CD14-positive monocyte (primary cell): ENCODE measurements around the gene NDUFV3. TPM values are rescaled to one million over a fixed set of nuclear protein-coding genes. Genes with fewer than 3 reads are reported as not detected.
"Not testable (repeated sequence)": the region's sequence is repeated elsewhere in the genome, so short reads cannot be mapped to it uniquely, and the experiment has no call there.

ENCODE experiments used
- DNase-seq, 3 donors: peaks; one replicate each; pipeline ENCODE4 v3.0.0-alpha.2; 2011 to 2022
- H2AFZ ChIP-seq: 2 replicates; pipeline ENCODE4 v1.6.0; 2012; ENCODE audit warnings: mild to moderate bottlenecking, low read depth, low read length, inconsistent platforms; ENCODE audit not compliant: insufficient read depth, poor library complexity, severe bottlenecking
- H3K27ac ChIP-seq, 2 donors: 1 replicate in 1 of 2; 2 replicates in 1 of 2; pipeline ENCODE4 v1.5.1; 2012 to 2013; ENCODE audit warnings: low read length in 2 of 2, control low read depth in 1 of 2, inconsistent platforms in 1 of 2, low read depth in 1 of 2, mild to moderate bottlenecking in 1 of 2
- H3K27me3 ChIP-seq, 2 donors: one replicate each; pipeline versions ENCODE4 v1.6.0 to v1.6.1; 2011 to 2013; ENCODE audit warnings: low read length in 2 of 2; ENCODE audit not compliant: control insufficient read depth in 2 of 2, insufficient read depth in 2 of 2
- H3K36me3 ChIP-seq, 2 donors: replicated peaks in 1 of 2; 1 replicate in 1 of 2; 2 replicates in 1 of 2; pipeline versions ENCODE4 v1.5.1 to v1.6.1; 2012 to 2013; ENCODE audit warnings: low read length in 2 of 2, control low read depth in 1 of 2, inconsistent platforms in 1 of 2, mild to moderate bottlenecking in 1 of 2; ENCODE audit not compliant: insufficient read depth in 2 of 2, control insufficient read depth in 1 of 2
- H3K4me1 ChIP-seq, 2 donors: 1 replicate in 1 of 2; 2 replicates in 1 of 2; pipeline versions ENCODE4 v1.5.1 to v1.6.1; 2012 to 2013; ENCODE audit warnings: low read length in 2 of 2, control low read depth in 1 of 2, inconsistent platforms in 1 of 2, mild to moderate bottlenecking in 1 of 2, moderate library complexity in 1 of 2; ENCODE audit not compliant: insufficient read depth in 2 of 2, control insufficient read depth in 1 of 2
- H3K4me2 ChIP-seq: replicated peaks from 2 replicates; pipeline ENCODE3; 2012; ENCODE audit warnings: low read length, moderate library complexity, mild to moderate bottlenecking; ENCODE audit not compliant: poor library complexity, severe bottlenecking; ENCODE audit errors: extremely low read depth
- H3K4me3 ChIP-seq, 3 experiments: fragments of 200-600 bp in 1 of 3; sonication (generic) in 1 of 3; replicated peaks in 1 of 3; 1 replicate in 2 of 3; 2 replicates in 1 of 3; pipeline ENCODE4 v1.5.1; 2011 to 2013; ENCODE audit warnings: low read length in 3 of 3, mild to moderate bottlenecking in 3 of 3, control low read depth in 2 of 3, low read depth in 2 of 3, inconsistent platforms in 1 of 3, moderate library complexity in 1 of 3
- H3K79me2 ChIP-seq: 2 replicates; pipeline ENCODE4 v1.6.0; 2012; ENCODE audit warnings: mild to moderate bottlenecking, control low read depth, inconsistent platforms, low read length, moderate library complexity; ENCODE audit not compliant: insufficient read depth
- H3K9ac ChIP-seq: 2 replicates; pipeline ENCODE4 v1.6.0; 2017; ENCODE audit warnings: low read length, mild to moderate bottlenecking; ENCODE audit not compliant: insufficient read depth, poor library complexity, severe bottlenecking
- H3K9me3 ChIP-seq, 2 donors: replicated peaks in 1 of 2; 1 replicate in 1 of 2; 2 replicates in 1 of 2; pipeline versions ENCODE4 v1.5.1 to v1.6.1; 2012 to 2013; ENCODE audit warnings: low read length in 2 of 2, control low read depth in 1 of 2; ENCODE audit not compliant: control insufficient read depth in 1 of 2, insufficient read depth in 1 of 2
- H4K20me1 ChIP-seq: 2 replicates; pipeline ENCODE4 v1.6.0; 2012; ENCODE audit warnings: mild to moderate bottlenecking, low read length, control low read depth, moderate library complexity; ENCODE audit not compliant: insufficient read depth
- H3K27ac Mint-ChIP-seq, 7 donors: one replicate each; pipeline ENCODE4 v1.8.0; 2020; ENCODE audit warnings: mild to moderate bottlenecking in 7 of 7, mixed read lengths in 7 of 7, moderate library complexity in 6 of 7, inconsistent platforms in 2 of 7
- H3K27me3 Mint-ChIP-seq, 3 donors: one replicate each; pipeline ENCODE4 v1.8.0; 2021 to 2022; ENCODE audit warnings: low read depth in 3 of 3, mild to moderate bottlenecking in 3 of 3, mixed read lengths in 3 of 3, moderate library complexity in 3 of 3, inconsistent platforms in 1 of 3
- H3K36me3 Mint-ChIP-seq, 2 donors: one replicate each; pipeline ENCODE4 v1.8.0; 2020; ENCODE audit warnings: mixed read lengths in 2 of 2, inconsistent platforms in 1 of 2, mild to moderate bottlenecking in 1 of 2
- H3K4me1 Mint-ChIP-seq: one replicate; pipeline ENCODE4 v1.8.0; 2020; ENCODE audit warnings: mild to moderate bottlenecking, mixed read lengths
- H3K4me3 Mint-ChIP-seq, 2 donors: one replicate each; pipeline ENCODE4 v1.8.0; 2020; ENCODE audit warnings: mild to moderate bottlenecking in 2 of 2, mixed read lengths in 2 of 2, moderate library complexity in 1 of 2
- H3K9me3 Mint-ChIP-seq, 7 donors: one replicate each; pipeline ENCODE4 v1.8.0; 2020 to 2022; ENCODE audit warnings: mixed read lengths in 7 of 7, mild to moderate bottlenecking in 6 of 7, moderate library complexity in 6 of 7, inconsistent platforms in 2 of 7
- CTCF ChIP-seq: fragments of 200-600 bp; IDR thresholded peaks from one replicate; pipeline ENCODE4 v1.8.0; 2022; ENCODE audit warnings: antibody characterized with exemption, mild to moderate bottlenecking
- WGBS: methylation state at CpG from one replicate; pipeline ENCODE4 v1.1.5; 2013; ENCODE audit warnings: missing lambda C conversion rate; ENCODE audit not compliant: insufficient coverage; 5-methylcytosine and 5-hydroxymethylcytosine counted together
- intact Hi-C, 2 donors: fragments of 100-400 bp; cut with micrococcal nuclease; formaldehyde crosslinking; loops; one replicate each; pipeline versions ENCODE4 v1.15.0 to v1.15.1; 2023
- polyA plus RNA-seq, 3 donors: library from polyadenylated mRNA; depleted of rRNA in 1 of 3; unstranded in 2 of 3; stranded (reverse) in 1 of 3; fragments of 300-500 nt in 2 of 3; fragments of >200 nt in 1 of 3; fragmentation: Illumina TruSeq in 2 of 3; gene quantifications; 1 replicate in 2 of 3; 2 replicates in 1 of 3; pipeline ENCODE4 v1.2.3, GENCODE V29; 2012 to 2021

The NDUFV3 gene
- polyA plus RNA-seq, 3 donors, result 18.2 to 35.5 (median 28.0) TPM

GRCh38 chr21:42929969-42930368 is 36.9 kb downstream of the NDUFV3 start:
- H3K4me2 ChIP-seq, result no peak overlapping the region
- H3K4me3 ChIP-seq, result no peak overlapping the region
- Mint-ChIP-seq H3K9me3 (no peaks in the 10 kb centered on the region), H3K36me3 (no peaks in the 10 kb centered on the region), H3K27ac (no peak overlapping the region), H3K27me3 (peaks cover 0 to 2% (median 0%) of the 10 kb centered on the region in 3 donors), H3K4me1 (no peaks in the 10 kb centered on the region), H3K4me3 (no peak overlapping the region)
- TF ChIP-seq CTCF, result no peak
- WGBS, result 92% methylated on average over 2 of the region's 3 CpGs
- no peaks in the 10 kb centered on the region for H4K20me1 ChIP-seq
- no peak overlapping the region for H3K9ac ChIP-seq
- no peaks in the 10 kb centered on the region for H3K4me1 ChIP-seq
- H3K79me2 ChIP-seq, result no peaks in the 10 kb centered on the region
- H2AFZ ChIP-seq, result no peak overlapping the region
- no peak overlapping the region for H3K27ac ChIP-seq
- no peaks in the 10 kb centered on the region for H3K36me3 ChIP-seq
- no peaks in the 10 kb centered on the region for H3K9me3 ChIP-seq
- H3K27me3 ChIP-seq, result no peaks in the 10 kb centered on the region
- DNase-seq, result no peak
- intact Hi-C loops, result loop anchor here in 1 of 2 donors (10.0 kb wide), 1 partner anchor 715 kb away; no protein-coding TSS in a partner anchor

GRCh38 chr21:42931560-42932235 is 38.6 kb downstream of the NDUFV3 start:
- no peak for DNase-seq
- no peak overlapping the region for H3K4me3 Mint-ChIP-seq
- H3K27me3 Mint-ChIP-seq, result peaks cover 0 to 2% (median 0%) of the 10 kb centered on the region in 3 donors

GRCh38 chr21:42932378-42933136 is 39.4 kb downstream of the NDUFV3 start:
- H3K27me3 Mint-ChIP-seq, DNase-seq: not testable (repeated sequence)
- WGBS, result 98% methylated on average over 14 of the region's 16 CpGs

More at GRCh38 chr21:42931560-42932235, 38.6 kb downstream of the NDUFV3 start:
- H4K20me1 ChIP-seq, result no peaks in the 10 kb centered on the region
- no peaks in the 10 kb centered on the region for H3K36me3 ChIP-seq
- Mint-ChIP-seq H3K27ac (no peak overlapping the region), H3K9me3 (no peaks in the 10 kb centered on the region), H3K4me1 (peaks cover under 1% of the 10 kb centered on the region), H3K36me3 (no peaks in the 10 kb centered on the region)
- intact Hi-C loops, result no loop called here
- no peak overlapping the region for H3K4me3 ChIP-seq
- H3K9ac ChIP-seq, result no peak overlapping the region
- no peaks in the 10 kb centered on the region for H3K79me2 ChIP-seq
- no peak overlapping the region for H2AFZ ChIP-seq
- no peak overlapping the region for H3K27ac ChIP-seq
- H3K4me1 ChIP-seq, result no peaks in the 10 kb centered on the region
- 91% methylated on average over 5 of the region's 13 CpGs for WGBS
- H3K27me3 ChIP-seq, result no peaks in the 10 kb centered on the region
- no peak overlapping the region for H3K4me2 ChIP-seq
- no peaks in the 10 kb centered on the region for H3K9me3 ChIP-seq
- TF ChIP-seq CTCF, result no peak

More at GRCh38 chr21:42932378-42933136, 39.4 kb downstream of the NDUFV3 start:
- H3K79me2 ChIP-seq, H3K27me3 ChIP-seq, H3K9me3 ChIP-seq, H3K4me1 ChIP-seq, H3K4me1 Mint-ChIP-seq, H3K4me2 ChIP-seq, intact Hi-C loops, H3K36me3 ChIP-seq, H3K4me3 Mint-ChIP-seq, H4K20me1 ChIP-seq, H3K36me3 Mint-ChIP-seq, H3K4me3 ChIP-seq, H2AFZ ChIP-seq, H3K9ac ChIP-seq, H3K9me3 Mint-ChIP-seq, H3K27ac ChIP-seq: not testable (repeated sequence)
- peak overlapping the region in 1 of 7 donors; percentile 5 for H3K27ac Mint-ChIP-seq
